GM19372 (cell line): ENCODE data around the gene TRIM22.

Experiments used
- ATAC-seq: cut with Tn5 transposase; IDR thresholded peaks from one replicate; pipeline ENCODE4 v1.9.1; 2021; ENCODE audit warnings: mild to moderate bottlenecking, low read depth, moderate library complexity; ENCODE audit not compliant: unreplicated experiment

Gene TRIM22

GRCh38 chr11:5737091-5737490 lies 47.5 kb downstream of the TRIM22 start:
- no peak for ATAC-seq

- no peak for ATAC-seq
Measured at GRCh38 chr11:5737670-5738392, 48.2 kb downstream of the TRIM22 start.

GRCh38 chr11:5738431-5738830 lies 48.8 kb downstream of the TRIM22 start:
- no peak for ATAC-seq

GRCh38 chr11:5746614-5747013 lies 57.0 kb downstream of the TRIM22 start:
- ATAC-seq, result no peak

GRCh38 chr11:5749836-5750235 lies 60.2 kb downstream of the TRIM22 start:
- ATAC-seq, result no peak

- no peak for ATAC-seq
Measured at GRCh38 chr11:5753943-5754342, 64.4 kb downstream of the TRIM22 start, which contains the start of gene OR52N4. OR52N4 (plus strand) TSS chr11:5754243; CDS start chr11:5754741, 498 bp downstream.
